HG03108 (cell line): ENCODE data around the gene PAFAH1B2.

Experiments
- ATAC-seq: cut with Tn5 transposase; IDR thresholded peaks from one replicate; pipeline ENCODE4 v1.9.1; 2021; ENCODE audit warnings: moderate library complexity; ENCODE audit not compliant: unreplicated experiment

Gene PAFAH1B2

GRCh38 chr11:117187428-117187798, 43.3 kb downstream of the PAFAH1B2 start:
- no peak for ATAC-seq

GRCh38 chr11:117187799-117188481, 43.9 kb downstream of the PAFAH1B2 start:
- no peak for ATAC-seq

- no peak for ATAC-seq
Observed at GRCh38 chr11:117188620-117189081, 44.6 kb downstream of the PAFAH1B2 start.

GRCh38 chr11:117189191-117189940, 45.3 kb downstream of the PAFAH1B2 start:
- peak; percentile 62 for ATAC-seq

GRCh38 chr11:117189941-117190544, 46.0 kb downstream of the PAFAH1B2 start:
- no peak for ATAC-seq

- ATAC-seq, result no peak
Observed at GRCh38 chr11:117191680-117192400, 47.8 kb downstream of the PAFAH1B2 start.

- ATAC-seq, result no peak
Observed at GRCh38 chr11:117192401-117192875, 48.4 kb downstream of the PAFAH1B2 start.

- no peak for ATAC-seq
Observed at GRCh38 chr11:117193130-117194020, 49.3 kb downstream of the PAFAH1B2 start.

- no peak for ATAC-seq
Observed at GRCh38 chr11:117194267-117194666, 50.2 kb downstream of the PAFAH1B2 start.

- no peak for ATAC-seq
Observed at GRCh38 chr11:117195258-117195657, 51.2 kb downstream of the PAFAH1B2 start.

GRCh38 chr11:117195761-117196160, 51.7 kb downstream of the PAFAH1B2 start:
- ATAC-seq, result no peak

GRCh38 chr11:117197006-117197405, 52.9 kb downstream of the PAFAH1B2 start:
- no peak for ATAC-seq

- ATAC-seq, result no peak
Observed at GRCh38 chr11:117197516-117198456, 53.7 kb downstream of the PAFAH1B2 start.

- no peak for ATAC-seq
Observed at GRCh38 chr11:117198613-117199012, 54.5 kb downstream of the PAFAH1B2 start.

- ATAC-seq, result no peak
Observed at GRCh38 chr11:117199053-117199915, 55.2 kb downstream of the PAFAH1B2 start, which contains the start of gene TAGLN. TAGLN (plus strand) TSS chr11:117199370; CDS start chr11:117203014, 3,644 bp downstream.

- no peak for ATAC-seq
Observed at GRCh38 chr11:117199916-117200812, 56.1 kb downstream of the PAFAH1B2 start.
